GM06990 (cell line): ENCODE measurements around the gene ZNF224.
"Not testable (repeated sequence)": the region's sequence is repeated elsewhere in the genome, so short reads cannot be mapped to it uniquely, and the experiment has no call there.

ENCODE experiments used
- DNase-seq: peaks from one replicate; pipeline ENCODE4 v3.0.0-alpha.2; 2011; ENCODE audit not compliant: insufficient read length; ENCODE audit errors: extremely low read depth
- H3K27me3 ChIP-seq: replicated peaks from 2 replicates; pipeline ENCODE4 v1.6.0; 2011; ENCODE audit warnings: low read length; ENCODE audit not compliant: control insufficient read depth, insufficient read depth
- H3K36me3 ChIP-seq: 2 replicates; pipeline ENCODE4 v1.5.1; 2011; ENCODE audit warnings: low read length; ENCODE audit not compliant: control insufficient read depth, insufficient read depth
- H3K4me3 ChIP-seq: replicated peaks from 2 replicates; pipeline ENCODE4 v1.5.1; 2011; ENCODE audit warnings: low read depth, mild to moderate bottlenecking, control low read depth, low read length
- CTCF ChIP-seq: IDR thresholded peaks from 2 replicates; pipeline ENCODE4 v1.5.1; 2011; ENCODE audit warnings: low read length, control low read depth, mild to moderate bottlenecking, inconsistent platforms; ENCODE audit not compliant: insufficient read depth, poor library complexity, severe bottlenecking

The ZNF224 gene

DNA sequence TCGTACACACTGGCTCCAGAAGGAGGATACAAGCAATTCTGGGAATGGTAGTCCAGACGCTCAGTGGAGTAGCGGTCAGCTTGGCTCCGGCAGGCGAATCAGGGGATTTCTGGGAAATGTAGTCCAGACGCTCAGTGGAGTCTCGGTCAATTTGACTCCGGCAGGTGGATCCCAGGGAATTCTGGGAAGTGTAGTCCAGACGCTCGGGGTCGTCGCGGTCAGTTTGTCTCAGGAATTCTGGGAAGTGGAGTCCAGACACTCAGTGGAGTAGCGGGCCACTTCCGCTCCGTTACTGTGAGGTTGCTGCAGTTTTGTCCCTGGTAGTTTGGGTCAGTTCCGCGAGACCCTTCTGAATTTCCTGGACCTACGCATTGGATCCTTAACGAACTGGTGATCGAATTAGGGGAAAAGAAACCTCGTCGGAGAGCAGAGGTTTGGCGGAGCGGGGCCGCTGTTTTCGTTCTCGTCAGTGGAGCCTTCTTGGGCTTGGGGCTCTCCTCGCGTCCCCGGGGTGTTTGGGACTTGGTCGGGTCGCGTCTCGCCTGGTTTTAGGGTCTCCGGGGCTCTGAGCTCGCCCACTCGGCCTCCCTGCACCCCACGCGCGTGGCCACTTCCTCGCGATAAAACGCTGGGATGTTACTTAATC lies 19.1 kb downstream of the ZNF224 start, which contains the start of gene ZNF225:
ZNF225 (plus strand) TSS at position 262 of the 646 bp plus-strand sequence. CDS start 2,429 bp downstream, outside the sequence.
- peak; percentile 83 for DNase-seq
- Histone ChIP-seq H3K27me3 (no peaks in the 10 kb centered on the region), H3K4me3 (peak within 1 kb of the TSS; percentile 91), H3K36me3 (peaks cover 3% of the 10 kb centered on the region)
- no peak for TF ChIP-seq CTCF

GRCh38 chr19:44113784-44114390 lies 19.7 kb downstream of the ZNF224 start:
- DNase-seq = no peak
- no peak for TF ChIP-seq CTCF
- peak overlapping the region; percentile 91 for H3K4me3 ChIP-seq

DNA sequence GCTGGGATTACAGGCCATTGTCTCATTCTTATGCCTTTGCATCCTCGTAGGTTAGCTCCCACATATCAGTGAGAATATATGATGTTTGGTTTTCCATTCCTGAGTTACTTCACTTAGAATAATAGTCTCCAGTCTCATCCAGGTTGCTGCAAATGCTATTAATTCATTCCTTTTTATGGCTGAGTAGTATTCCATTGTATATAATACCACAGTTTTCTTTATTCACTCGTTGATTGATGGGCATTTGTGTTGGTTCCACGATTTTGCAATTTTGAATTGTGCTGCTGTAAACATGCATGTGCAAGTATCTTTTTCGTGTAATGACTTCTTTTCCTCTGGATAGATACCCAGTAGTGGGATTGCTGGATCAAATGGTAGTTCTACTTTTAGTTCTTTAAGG lies 27.0 kb downstream of the ZNF224 start:
- H3K27me3 ChIP-seq, H3K36me3 ChIP-seq, H3K4me3 ChIP-seq, DNase-seq: not testable (repeated sequence)

More at GRCh38 chr19:44113784-44114390, 19.7 kb downstream of the ZNF224 start:
- Histone ChIP-seq H3K27me3 (no peaks in the 10 kb centered on the region), H3K36me3 (peaks cover 3% of the 10 kb centered on the region)

DNA sequence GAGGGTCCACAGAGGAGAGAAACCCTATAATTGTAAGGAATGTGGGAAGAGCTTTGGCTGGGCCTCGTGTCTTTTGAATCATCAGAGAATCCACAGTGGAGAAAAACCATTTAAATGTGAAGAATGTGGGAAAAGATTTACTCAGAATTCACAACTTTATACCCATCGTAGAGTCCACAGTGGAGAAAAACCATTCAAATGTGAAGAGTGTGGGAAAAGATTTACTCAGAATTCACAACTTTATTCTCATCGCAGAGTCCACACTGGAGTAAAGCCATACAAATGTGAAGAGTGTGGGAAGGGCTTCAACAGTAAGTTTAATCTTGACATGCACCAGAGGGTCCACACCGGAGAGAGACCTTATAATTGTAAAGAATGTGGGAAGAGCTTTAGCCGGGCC lies 37.8 kb downstream of the ZNF224 start:
- H3K27me3 ChIP-seq = no peaks in the 10 kb centered on the region
- no peak overlapping the region for H3K4me3 ChIP-seq
- peaks cover 5% of the 10 kb centered on the region for H3K36me3 ChIP-seq
- no peak for DNase-seq
- TF ChIP-seq CTCF = no peak

DNA sequence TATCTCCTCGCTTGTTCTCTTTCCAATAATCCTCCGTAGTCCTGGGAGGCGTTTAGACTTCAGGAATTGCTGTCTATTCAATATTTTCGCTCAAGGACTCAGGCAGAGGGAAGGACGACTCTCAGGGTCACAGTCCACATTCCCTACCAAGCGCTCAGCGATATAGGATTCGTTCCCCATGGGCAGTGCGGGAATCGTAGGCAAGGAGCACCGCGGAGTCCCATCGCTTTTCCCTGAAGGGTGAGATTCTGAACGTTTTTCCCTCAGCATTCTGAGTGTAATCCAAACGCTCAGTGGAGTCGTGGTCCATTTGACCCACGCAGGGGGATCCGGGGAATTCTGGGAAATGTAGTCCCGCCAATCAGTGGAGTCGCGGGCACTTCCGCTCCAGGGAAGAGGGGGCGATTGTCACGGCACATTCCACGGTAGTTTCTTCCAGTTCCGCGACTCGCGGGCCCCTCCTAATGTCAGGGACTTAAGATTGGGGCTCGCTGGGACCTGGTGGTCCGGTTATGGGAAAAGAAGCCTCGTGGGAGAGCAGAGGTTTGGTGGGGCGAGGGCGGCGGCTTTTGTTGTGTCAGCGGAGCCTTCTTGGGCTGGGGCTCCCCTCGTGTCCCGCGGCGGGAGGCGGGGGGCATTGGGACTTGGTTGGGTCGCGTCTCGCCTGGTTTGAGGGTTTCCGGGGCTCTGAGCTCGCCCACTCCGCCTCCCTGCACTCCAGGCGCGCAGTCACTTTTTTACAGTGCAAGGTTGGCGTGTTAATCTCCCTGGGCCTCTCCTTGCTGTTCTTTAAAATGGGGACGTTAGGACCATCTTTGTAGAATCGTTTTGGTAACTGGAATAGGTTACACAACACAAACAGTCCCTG lies 47.3 kb downstream of the ZNF224 start, which contains the start of gene ZNF234:
ZNF234 (plus strand) TSS at position 364 of the 868 bp plus-strand sequence. CDS start 3,079 bp downstream, outside the sequence.
- Histone ChIP-seq H3K36me3 (no peaks in the 10 kb centered on the region; the same call in 1 of the 2 replicates), H3K27me3 (no peaks in the 10 kb centered on the region), H3K4me3 (peak within 1 kb of the TSS; percentile 82)
- peak; percentile 68 for DNase-seq
- no peak for TF ChIP-seq CTCF

- Histone ChIP-seq H3K27me3 (no peaks in the 10 kb centered on the region), H3K36me3 (no peaks in the 10 kb centered on the region; the same call in 1 of the 2 replicates), H3K4me3 (peak overlapping the region; percentile 82)
- DNase-seq = no peak
- TF ChIP-seq CTCF = no peak
Measured at GRCh38 chr19:44142059-44142433, 47.9 kb downstream of the ZNF224 start.
